Stimulated activated CD4-positive, alpha-beta T cell treated with anti-CD3 and anti-CD28 coated beads, Interleukin-2, amount 100 ng/mL, for 48 hours (primary cell): ENCODE data around the gene TMCO1.
"Not testable (repeated sequence)": the region's sequence is repeated elsewhere in the genome, so short reads cannot be mapped to it uniquely, and the experiment has no call there.

Source experiments
- DNase-seq, 2 donors: peaks; one replicate each; pipeline ENCODE4 v3.0.0-alpha.2; 2020

The TMCO1 gene

GRCh38 chr1:165683848-165684485 lies 84.7 kb downstream of the TMCO1 start:
- no peak for DNase-seq

- DNase-seq = not testable (repeated sequence)
Measured at GRCh38 chr1:165680773-165681172, 87.9 kb downstream of the TMCO1 start.

- DNase-seq = no peak
Measured at GRCh38 chr1:165680303-165680702, 88.4 kb downstream of the TMCO1 start.

GRCh38 chr1:165679282-165680036 lies 89.2 kb downstream of the TMCO1 start:
- DNase-seq = no peak

GRCh38 chr1:165678509-165678908 lies 90.2 kb downstream of the TMCO1 start:
- DNase-seq = no peak
